ENCODE data around the gene BBX.

Gene BBX

GRCh38 chr3:107756649-107757048, 233.9 kb downstream of the BBX start:
- DNase-seq, result no peak

- no peak for DNase-seq
These were observed 234.4 kb downstream of the BBX start for GRCh38 chr3:107757140-107757539.

GRCh38 chr3:107760144-107760543, 237.4 kb downstream of the BBX start:
- no peak for DNase-seq

- DNase-seq, result no peak
These were observed 238.6 kb downstream of the BBX start for GRCh38 chr3:107761391-107761790.

- no peak for DNase-seq
These were observed 242.8 kb downstream of the BBX start for GRCh38 chr3:107765524-107765923.

GRCh38 chr3:107767897-107768605, 245.3 kb downstream of the BBX start:
- DNase-seq, result no peak

- no peak for DNase-seq
These were observed 247.1 kb downstream of the BBX start for GRCh38 chr3:107769882-107770281.

GRCh38 chr3:107772016-107772415, 249.3 kb downstream of the BBX start:
- DNase-seq, result no peak

- DNase-seq, result no peak
These were observed 253.2 kb downstream of the BBX start for GRCh38 chr3:107775974-107776373.

GRCh38 chr3:107781253-107781652, 258.5 kb downstream of the BBX start:
- DNase-seq, result no peak

- DNase-seq, result no peak
These were observed 259.3 kb downstream of the BBX start for GRCh38 chr3:107782054-107782453.

- DNase-seq, result no peak
These were observed 267.9 kb downstream of the BBX start for GRCh38 chr3:107790612-107791011.

- DNase-seq, result no peak
These were observed 268.3 kb downstream of the BBX start for GRCh38 chr3:107791027-107791426.

- no peak for DNase-seq
These were observed 268.7 kb downstream of the BBX start for GRCh38 chr3:107791450-107791849.

GRCh38 chr3:107794664-107795443, 272.1 kb downstream of the BBX start:
- DNase-seq, result no peak

GRCh38 chr3:107795514-107796094, 272.8 kb downstream of the BBX start:
- no peak for DNase-seq

- DNase-seq, result peak in 1 of 2 experiments; percentile 20
These were observed 274.0 kb downstream of the BBX start for GRCh38 chr3:107796791-107797190.

GRCh38 chr3:107797586-107797985, 274.8 kb downstream of the BBX start:
- DNase-seq, result no peak

GRCh38 chr3:107798381-107798780, 275.6 kb downstream of the BBX start:
- DNase-seq, result no peak

- DNase-seq, result no peak
These were observed 277.9 kb downstream of the BBX start for GRCh38 chr3:107800710-107801109.

GRCh38 chr3:107803170-107803569, 280.4 kb downstream of the BBX start:
- no peak for DNase-seq

- no peak for DNase-seq
These were observed 283.3 kb downstream of the BBX start for GRCh38 chr3:107806021-107806420.

- no peak for DNase-seq
These were observed 283.8 kb downstream of the BBX start for GRCh38 chr3:107806536-107806935.

All from SW 1271 (cell line).